ENCODE results near the gene IQSEC1.

The IQSEC1 gene

DNA sequence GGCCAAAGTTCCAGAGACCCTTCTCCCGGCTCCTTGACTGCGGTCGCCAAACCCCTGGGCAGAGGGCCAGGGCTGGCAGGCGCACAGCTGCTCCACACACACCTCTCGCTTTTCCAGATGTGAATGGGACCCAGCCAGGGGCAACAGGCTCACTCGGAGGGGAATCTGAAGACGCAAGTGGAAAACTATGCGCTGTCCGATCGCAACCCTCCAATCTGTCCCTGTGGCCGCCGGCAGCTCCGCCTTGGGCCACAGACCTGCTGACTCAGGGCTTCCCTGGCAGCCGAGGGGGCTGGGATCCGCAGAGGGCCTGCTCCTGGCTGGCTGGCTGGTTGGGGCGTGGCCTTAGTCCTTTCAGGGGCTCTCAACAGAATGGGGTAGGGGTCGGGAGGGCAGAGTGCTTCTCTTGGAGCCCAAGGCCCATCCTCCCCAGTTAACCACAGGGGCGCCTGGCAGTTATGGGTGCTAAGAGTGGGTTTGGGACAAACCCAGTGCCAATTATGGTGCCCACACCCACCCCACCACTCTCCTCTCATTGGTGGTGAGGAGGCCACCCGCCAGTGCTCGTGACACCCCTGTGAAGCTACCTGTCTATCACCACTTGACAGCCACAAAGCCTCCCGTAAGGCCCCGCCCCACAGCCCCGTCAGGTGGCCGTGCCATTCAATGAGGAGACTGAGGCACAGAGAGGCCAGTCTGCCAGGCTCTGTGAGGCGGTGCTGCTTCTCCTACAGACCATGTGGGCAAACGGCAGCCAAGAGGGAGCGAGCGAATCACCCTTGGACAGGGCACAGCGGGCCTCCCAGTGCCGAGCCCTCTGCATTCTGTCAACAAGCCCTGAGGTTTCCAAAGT lies 53.8 kb downstream of the IQSEC1 start:
- H3K4me1 Mint-ChIP-seq (ENCODE audit: low read depth) = peaks cover 26% of the 10 kb centered on the region

DNA sequence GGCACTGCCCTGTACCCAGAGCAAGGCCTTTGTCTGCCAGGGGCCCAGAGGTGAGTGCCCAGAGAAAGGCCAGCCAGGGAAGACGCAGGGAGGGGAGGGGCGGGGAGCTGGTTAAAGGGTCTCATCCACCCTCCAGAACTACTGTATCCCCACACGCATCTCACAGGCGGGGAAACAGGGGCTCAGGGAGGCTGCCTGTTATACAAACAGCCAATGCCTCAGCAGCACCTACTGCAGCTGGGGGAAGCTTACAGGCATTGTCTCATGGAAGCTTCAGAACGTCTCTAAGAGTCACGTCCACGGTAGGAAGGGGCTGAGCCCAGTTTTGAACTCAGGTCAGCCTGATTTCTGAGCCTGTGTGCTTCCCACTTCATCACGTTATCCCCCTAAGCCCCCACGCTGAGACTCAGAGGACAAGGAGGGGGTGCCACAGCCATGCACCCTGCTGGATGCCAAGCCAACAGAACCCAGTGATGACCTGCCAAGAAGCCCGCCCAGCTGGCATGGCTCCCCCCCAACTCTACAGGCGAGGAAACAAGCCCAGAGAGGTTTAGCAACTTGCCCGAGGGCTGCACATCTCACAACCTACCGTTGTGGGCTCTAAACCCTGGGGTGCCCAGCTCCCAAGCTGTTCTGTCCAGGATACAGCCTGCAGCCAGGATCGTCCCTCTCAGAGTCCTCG lies 54.5 kb downstream of the IQSEC1 start:
- H3K4me1 Mint-ChIP-seq (ENCODE audit: low read depth) = peaks cover 30% of the 10 kb centered on the region
- no peak overlapping the region for H3K27ac Mint-ChIP-seq
- H3K27me3 Mint-ChIP-seq (ENCODE audit: low read depth) = no peaks in the 10 kb centered on the region
- no peaks in the 10 kb centered on the region for H3K9me3 Mint-ChIP-seq
- no peak overlapping the region for H3K4me3 Mint-ChIP-seq
- H3K36me3 Mint-ChIP-seq (ENCODE audit: low read depth) = peaks cover 4% of the 10 kb centered on the region

More for the DNA sequence above, 53.8 kb downstream of the IQSEC1 start:
- Mint-ChIP-seq H3K27ac (no peak overlapping the region), H3K27me3 (ENCODE audit: low read depth) (no peaks in the 10 kb centered on the region), H3K9me3 (no peaks in the 10 kb centered on the region), H3K36me3 (ENCODE audit: low read depth) (peaks cover 4% of the 10 kb centered on the region), H3K4me3 (no peak overlapping the region)

DNA sequence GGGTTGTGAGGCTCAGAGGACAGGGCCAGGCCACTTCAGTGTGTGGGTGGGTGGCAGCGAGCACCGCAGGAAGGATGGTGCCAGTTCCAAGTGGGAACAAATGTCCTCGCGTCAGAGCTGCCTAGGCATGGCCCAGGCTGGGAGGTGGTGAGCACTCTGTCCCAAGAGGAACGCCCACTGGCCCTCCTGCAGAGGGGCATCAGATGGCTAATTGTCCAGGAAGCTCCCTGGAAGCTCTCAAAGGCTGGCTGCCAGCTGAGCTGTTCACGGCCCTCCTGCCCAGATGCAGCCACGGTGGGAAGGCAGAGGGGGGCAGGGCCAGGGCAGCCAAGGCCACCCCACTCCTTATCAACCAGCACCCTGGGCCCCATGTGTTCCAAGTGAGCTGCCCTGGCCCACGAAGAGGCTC lies 55.2 kb downstream of the IQSEC1 start:
- Mint-ChIP-seq H3K27ac (no peak overlapping the region), H3K4me1 (ENCODE audit: low read depth) (peaks cover 36% of the 10 kb centered on the region), H3K4me3 (no peak overlapping the region), H3K36me3 (ENCODE audit: low read depth) (peaks cover 7% of the 10 kb centered on the region), H3K27me3 (ENCODE audit: low read depth) (no peaks in the 10 kb centered on the region), H3K9me3 (no peaks in the 10 kb centered on the region)

DNA sequence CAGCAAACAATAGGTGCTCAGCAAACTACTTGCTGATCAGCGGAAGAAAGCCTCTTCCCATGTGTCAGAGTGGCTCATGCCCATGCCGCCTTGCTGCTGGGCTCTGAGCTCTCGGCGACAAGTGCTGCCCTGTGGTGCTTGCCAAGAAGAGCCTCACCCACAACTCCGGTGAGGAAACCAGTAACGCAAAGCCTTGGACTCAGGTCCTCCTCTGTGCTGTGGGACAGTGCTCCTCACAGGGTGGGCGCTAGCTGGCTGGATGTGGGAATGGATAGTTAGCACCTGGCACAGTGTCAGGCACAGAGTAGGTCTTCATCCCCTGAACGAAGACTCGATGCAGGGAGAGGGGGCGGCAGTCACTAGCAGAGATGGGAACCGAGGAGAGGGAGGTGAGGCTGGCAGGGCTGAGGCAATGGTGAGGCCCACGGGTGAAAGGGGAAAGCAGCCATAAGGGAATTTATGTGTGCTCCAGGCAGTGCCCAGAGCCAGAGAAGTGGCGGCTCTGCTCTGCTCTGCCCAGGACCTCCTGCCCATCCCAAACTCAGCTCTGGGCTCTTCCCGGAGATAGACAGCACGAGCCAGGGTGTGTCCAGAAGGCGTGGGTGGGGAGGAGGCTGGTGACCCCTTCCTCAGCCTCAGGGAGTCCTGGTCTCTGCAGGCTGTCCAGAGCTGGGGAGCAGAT lies 55.7 kb downstream of the IQSEC1 start:
- H3K4me1 Mint-ChIP-seq (ENCODE audit: low read depth) = peaks cover 39% of the 10 kb centered on the region

DNA sequence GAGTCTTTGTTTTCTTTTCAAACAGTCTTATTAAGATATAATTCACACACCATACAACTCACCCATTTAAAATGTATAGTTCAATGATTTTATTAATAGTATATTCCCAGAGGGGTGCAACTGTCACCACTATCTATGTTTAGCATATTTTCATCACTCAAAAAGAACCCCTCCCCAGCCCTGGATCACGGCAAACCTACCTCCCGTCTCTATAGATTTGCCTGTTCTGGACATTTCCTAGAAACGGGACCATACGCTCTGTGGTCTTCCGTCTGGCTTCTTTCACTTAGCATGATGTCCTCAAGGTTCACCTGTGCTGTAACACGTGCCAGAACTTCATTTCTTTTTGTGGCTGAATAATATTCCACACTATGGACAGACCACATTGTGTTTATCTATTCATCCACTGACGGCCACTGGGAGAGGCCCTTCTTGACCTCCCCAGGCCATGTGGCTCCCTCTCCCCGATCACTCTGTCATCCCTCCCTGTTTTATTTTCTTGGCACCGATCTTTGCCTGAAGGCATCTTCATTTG lies 56.4 kb downstream of the IQSEC1 start:
- no peaks in the 10 kb centered on the region for H3K27me3 Mint-ChIP-seq (ENCODE audit: low read depth)
- no peaks in the 10 kb centered on the region for H3K9me3 Mint-ChIP-seq
- H3K4me1 Mint-ChIP-seq (ENCODE audit: low read depth) = peaks cover 46% of the 10 kb centered on the region
- H3K27ac Mint-ChIP-seq = peak overlapping the region; percentile 100
- peak overlapping the region; percentile 94 for H3K4me3 Mint-ChIP-seq
- H3K36me3 Mint-ChIP-seq (ENCODE audit: low read depth) = peaks cover 12% of the 10 kb centered on the region

More for the DNA sequence above, 55.7 kb downstream of the IQSEC1 start:
- no peaks in the 10 kb centered on the region for H3K27me3 Mint-ChIP-seq (ENCODE audit: low read depth)
- no peaks in the 10 kb centered on the region for H3K9me3 Mint-ChIP-seq
- H3K27ac Mint-ChIP-seq = peak overlapping the region; percentile 100
- H3K4me3 Mint-ChIP-seq = peak overlapping the region; percentile 94
- H3K36me3 Mint-ChIP-seq (ENCODE audit: low read depth) = peaks cover 9% of the 10 kb centered on the region

DNA sequence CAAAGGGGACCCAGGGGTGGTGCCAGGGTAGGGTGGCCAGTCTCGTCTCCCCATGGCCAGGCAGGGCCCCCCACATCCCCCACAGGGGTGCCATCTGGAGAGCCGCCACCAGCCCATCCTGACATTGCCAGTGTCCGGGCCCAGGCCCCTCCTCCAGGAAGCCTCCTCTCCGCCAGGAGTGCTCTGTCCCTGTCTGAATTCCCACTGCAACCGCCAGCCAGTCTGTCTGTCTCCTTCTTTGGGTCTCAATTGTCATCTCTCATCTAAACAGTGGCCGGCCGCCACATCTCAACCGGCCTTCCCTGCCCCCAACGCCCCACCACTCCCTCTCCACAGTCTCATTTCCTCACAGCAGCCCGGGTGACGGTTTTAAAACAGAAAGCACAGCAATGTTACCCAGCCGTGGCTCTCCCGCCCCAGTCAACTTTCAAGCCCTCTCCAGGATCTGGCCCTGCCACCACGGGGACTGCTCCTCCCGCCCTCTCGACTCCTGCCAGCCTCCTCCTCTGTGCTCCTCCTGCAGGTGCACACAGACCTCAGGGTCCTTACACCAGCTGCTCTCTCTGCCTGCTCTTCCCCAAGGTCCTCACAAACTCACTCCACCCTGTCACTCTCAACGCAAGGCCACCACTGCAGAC lies 57.0 kb downstream of the IQSEC1 start:
- no peaks in the 10 kb centered on the region for H3K27me3 Mint-ChIP-seq (ENCODE audit: low read depth)
- peak overlapping the region; percentile 100 for H3K27ac Mint-ChIP-seq
- peaks cover 12% of the 10 kb centered on the region for H3K36me3 Mint-ChIP-seq (ENCODE audit: low read depth)
- H3K9me3 Mint-ChIP-seq = no peaks in the 10 kb centered on the region
- peaks cover 52% of the 10 kb centered on the region for H3K4me1 Mint-ChIP-seq (ENCODE audit: low read depth)
- H3K4me3 Mint-ChIP-seq = peak overlapping the region; percentile 94

DNA sequence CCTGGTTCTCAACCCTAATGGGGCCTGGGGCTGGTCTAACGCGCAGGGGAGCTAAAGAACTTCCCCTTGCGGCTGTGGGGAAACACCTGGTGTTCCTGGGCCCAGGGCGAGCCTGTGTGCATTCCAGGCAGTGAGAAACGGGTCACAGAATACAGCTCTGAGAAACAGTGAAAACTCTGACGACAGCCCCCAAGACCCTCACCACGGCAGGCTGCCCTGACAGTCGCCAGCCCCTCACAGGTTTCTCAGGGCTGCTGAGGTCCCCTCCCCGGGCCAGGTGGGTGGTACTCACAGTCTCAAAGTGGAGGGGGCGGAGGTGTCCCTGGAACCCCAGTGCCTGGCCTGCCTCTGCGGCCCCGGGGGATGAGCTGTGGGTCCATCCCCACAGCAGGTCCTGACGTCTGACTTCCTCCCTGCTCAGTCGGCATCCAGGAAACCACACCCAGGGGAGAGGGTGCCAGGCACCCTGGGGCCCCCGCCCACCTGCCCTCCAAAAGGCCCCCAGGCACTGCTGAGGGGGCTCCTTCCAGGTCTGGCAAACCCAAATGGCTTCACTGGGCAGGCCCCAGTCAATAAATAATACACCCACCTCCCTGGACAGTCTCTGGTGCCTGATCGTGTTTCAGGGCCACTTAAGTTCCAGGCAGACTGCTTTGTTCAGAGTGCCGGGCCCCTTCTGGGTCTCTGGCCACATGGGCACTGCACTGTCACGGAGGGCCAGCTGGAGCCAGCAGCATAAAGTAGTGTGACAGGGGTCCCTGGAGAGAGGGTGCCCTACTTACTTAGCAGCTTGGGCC lies 57.7 kb downstream of the IQSEC1 start:
- Mint-ChIP-seq H3K4me1 (ENCODE audit: low read depth) (peaks cover 57% of the 10 kb centered on the region), H3K27ac (peak overlapping the region; percentile 100), H3K36me3 (ENCODE audit: low read depth) (peaks cover 14% of the 10 kb centered on the region), H3K4me3 (peak overlapping the region; percentile 94), H3K27me3 (ENCODE audit: low read depth) (no peaks in the 10 kb centered on the region), H3K9me3 (no peaks in the 10 kb centered on the region)

DNA sequence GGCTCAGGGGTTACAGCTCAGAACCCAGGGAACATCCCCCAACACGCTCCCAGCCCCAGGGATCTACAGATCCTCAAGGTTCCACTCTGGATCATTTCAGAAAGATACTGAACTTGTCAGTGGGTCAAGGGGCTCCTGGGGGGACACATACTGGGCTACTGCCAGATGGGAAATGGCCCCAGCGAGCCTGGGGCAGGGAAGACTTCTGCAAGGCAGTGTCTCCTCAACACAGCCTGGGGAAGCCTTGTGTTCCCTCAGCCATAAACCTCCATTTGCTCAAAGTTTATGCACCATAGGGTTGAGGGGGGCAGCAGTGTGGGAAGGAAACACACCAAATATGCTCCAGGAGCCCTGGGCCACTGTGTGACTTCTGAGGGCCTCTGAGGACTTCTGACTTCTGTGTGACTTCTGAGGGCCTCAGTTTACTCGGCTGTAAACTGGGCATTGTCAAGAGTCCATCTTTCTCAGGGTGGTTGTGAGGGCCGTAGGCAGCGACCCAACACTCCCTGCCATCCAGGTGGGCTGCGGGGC lies 58.4 kb downstream of the IQSEC1 start:
- no peaks in the 10 kb centered on the region for H3K9me3 Mint-ChIP-seq
- peak overlapping the region; percentile 100 for H3K27ac Mint-ChIP-seq
- peaks cover 58% of the 10 kb centered on the region for H3K4me1 Mint-ChIP-seq (ENCODE audit: low read depth)
- H3K27me3 Mint-ChIP-seq (ENCODE audit: low read depth) = no peaks in the 10 kb centered on the region
- H3K36me3 Mint-ChIP-seq (ENCODE audit: low read depth) = peaks cover 18% of the 10 kb centered on the region
- H3K4me3 Mint-ChIP-seq = peak overlapping the region; percentile 94

DNA sequence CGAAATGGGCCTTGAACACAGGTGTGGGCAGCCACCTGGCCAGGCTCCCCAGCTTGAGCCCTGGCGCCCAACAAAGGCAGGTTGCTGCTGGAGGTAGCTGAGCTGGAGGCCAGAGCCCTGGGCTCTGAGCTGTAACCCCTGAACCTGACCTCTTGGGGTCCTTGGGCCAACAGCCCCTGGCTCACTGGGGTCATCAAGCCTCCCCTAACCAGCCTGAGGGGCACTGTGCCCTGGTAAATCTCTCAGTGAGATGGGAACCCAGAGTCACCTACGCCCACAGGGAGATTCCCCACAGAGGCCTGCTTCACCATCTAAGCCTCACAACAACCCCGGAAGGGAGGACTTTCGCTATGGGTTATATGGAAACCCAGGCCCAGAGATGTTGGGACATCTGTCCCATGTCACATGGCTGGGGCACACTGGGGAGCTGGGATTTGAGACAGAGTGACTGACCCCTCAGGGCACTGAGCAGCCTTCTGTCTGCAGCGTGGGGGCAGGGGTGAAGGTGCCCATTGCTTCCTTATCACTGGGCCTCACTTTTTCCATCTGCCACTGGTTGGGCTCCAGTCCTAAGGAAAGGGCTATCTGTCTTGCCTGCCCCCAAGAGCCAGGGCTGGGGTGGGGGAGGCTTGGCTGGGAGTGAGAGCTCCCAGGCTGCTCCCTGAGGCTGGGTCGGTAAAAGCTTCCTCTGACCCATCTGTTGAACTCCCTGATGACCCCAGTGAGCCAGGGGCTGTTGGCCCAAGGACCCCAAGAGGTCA lies 59.1 kb downstream of the IQSEC1 start:
- H3K36me3 Mint-ChIP-seq (ENCODE audit: low read depth) = peaks cover 20% of the 10 kb centered on the region
- no peaks in the 10 kb centered on the region for H3K9me3 Mint-ChIP-seq
- no peaks in the 10 kb centered on the region for H3K27me3 Mint-ChIP-seq (ENCODE audit: low read depth)
- peak overlapping the region; percentile 94 for H3K4me3 Mint-ChIP-seq
- H3K27ac Mint-ChIP-seq = peak overlapping the region; percentile 100
- peaks cover 65% of the 10 kb centered on the region for H3K4me1 Mint-ChIP-seq (ENCODE audit: low read depth)

DNA sequence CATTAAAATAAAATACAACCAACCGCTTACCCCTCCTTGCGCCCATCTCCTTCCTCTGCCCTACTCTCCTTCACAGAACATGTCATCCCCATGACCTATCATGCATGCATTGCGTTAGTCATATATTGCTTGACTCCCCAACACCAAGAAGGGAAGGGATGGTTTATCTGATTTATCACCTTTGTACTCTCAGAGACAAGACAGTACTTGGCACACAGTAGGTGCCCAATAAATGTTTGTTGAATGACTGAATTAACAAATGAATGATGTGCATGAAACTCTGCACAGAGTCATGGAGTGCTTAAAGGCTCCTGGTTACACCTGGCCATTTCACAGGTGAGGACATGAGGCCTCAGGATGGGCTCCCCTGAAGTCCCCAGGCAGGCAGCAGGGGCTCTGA lies 59.7 kb downstream of the IQSEC1 start:
- Mint-ChIP-seq H3K4me3 (peak overlapping the region; percentile 94), H3K4me1 (ENCODE audit: low read depth) (peaks cover 71% of the 10 kb centered on the region), H3K27ac (peak overlapping the region; percentile 100), H3K27me3 (ENCODE audit: low read depth) (no peaks in the 10 kb centered on the region), H3K36me3 (ENCODE audit: low read depth) (peaks cover 22% of the 10 kb centered on the region), H3K9me3 (no peaks in the 10 kb centered on the region)

DNA sequence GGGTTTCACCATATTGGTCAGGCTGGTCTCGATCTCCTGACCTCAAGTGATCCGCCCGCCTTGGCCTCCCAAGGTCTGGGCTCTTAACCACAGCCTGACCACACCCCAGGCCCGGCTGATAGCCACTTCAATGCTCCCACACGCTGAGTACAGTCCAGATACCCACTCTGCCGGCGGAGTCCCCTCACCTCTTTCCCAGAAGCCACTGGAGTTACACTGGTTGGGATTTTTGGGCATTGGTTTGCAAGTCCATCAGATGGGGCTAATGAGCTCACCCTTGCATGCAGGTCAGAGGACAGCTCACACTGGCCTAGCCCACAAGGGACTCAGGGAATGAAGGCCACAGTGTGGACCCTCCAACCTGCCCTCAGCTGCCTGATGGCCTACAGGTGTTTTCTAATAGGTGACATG lies 60.1 kb downstream of the IQSEC1 start:
- H3K9me3 Mint-ChIP-seq = no peaks in the 10 kb centered on the region
- H3K27me3 Mint-ChIP-seq (ENCODE audit: low read depth) = no peaks in the 10 kb centered on the region
- H3K4me1 Mint-ChIP-seq (ENCODE audit: low read depth) = peaks cover 74% of the 10 kb centered on the region
- peak overlapping the region; percentile 94 for H3K4me3 Mint-ChIP-seq
- peaks cover 25% of the 10 kb centered on the region for H3K36me3 Mint-ChIP-seq (ENCODE audit: low read depth)
- H3K27ac Mint-ChIP-seq = peak overlapping the region; percentile 100

DNA sequence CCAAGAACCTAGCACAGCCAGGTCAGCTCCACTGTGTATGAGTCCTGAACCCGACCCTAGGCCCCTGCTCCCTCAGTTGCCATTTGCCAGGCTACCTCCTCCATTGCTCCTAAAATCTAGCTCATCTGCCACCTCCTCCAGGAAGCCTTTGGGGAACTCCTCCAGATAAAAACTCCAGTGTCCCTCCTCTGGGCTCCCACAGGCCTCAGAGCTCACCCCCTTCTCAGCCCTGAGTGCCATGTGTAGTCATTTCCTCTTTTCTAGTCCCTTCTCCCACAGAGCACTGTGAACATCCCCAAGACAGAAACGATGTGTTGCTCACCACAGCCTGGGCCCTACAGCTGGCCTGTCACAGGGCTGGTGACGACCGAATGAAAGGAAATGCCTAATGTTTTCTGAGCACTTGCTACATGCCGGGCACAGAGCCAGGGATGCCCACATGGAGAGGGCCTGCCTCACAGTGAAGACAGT lies 61.0 kb downstream of the IQSEC1 start:
- Mint-ChIP-seq H3K9me3 (no peaks in the 10 kb centered on the region), H3K4me3 (peak overlapping the region; percentile 82), H3K36me3 (ENCODE audit: low read depth) (peaks cover 25% of the 10 kb centered on the region), H3K4me1 (ENCODE audit: low read depth) (peaks cover 71% of the 10 kb centered on the region), H3K27me3 (ENCODE audit: low read depth) (no peaks in the 10 kb centered on the region), H3K27ac (peak overlapping the region; percentile 100)
